GM23248 (cell line): ENCODE results near the gene NECTIN3. TPM values are rescaled to one million over a fixed set of nuclear protein-coding genes. Genes with fewer than 3 reads are reported as not detected.

Source experiments
- DNase-seq: peaks from one replicate; pipeline ENCODE4 v3.0.0-alpha.2; 2015
- H2AFZ ChIP-seq: fragments of 200-600 bp; sonication (generic); 2 replicates; pipeline ENCODE4 v1.6.1; 2016; ENCODE audit warnings: antibody characterized with exemption
- H3F3A ChIP-seq: fragments of 200-600 bp; sonication (generic); 2 replicates; pipeline ENCODE4 v1.6.1; 2016; ENCODE audit warnings: mild to moderate bottlenecking, antibody characterized with exemption, mixed run types; ENCODE audit not compliant: insufficient read depth
- H3K27ac ChIP-seq: fragments of 200-600 bp; sonication (generic); 2 replicates; pipeline ENCODE4 v1.5.1; 2016; ENCODE audit warnings: mild to moderate bottlenecking
- H3K27me3 ChIP-seq: fragments of 200-600 bp; sonication (generic); replicated peaks from 2 replicates; pipeline ENCODE4 v1.6.1; 2016; ENCODE audit warnings: mild to moderate bottlenecking; ENCODE audit not compliant: insufficient read depth
- H3K36me3 ChIP-seq: fragments of 200-600 bp; sonication (generic); 2 replicates; pipeline ENCODE4 v1.6.1; 2016; ENCODE audit warnings: low read depth, mild to moderate bottlenecking
- H3K4me1 ChIP-seq: fragments of 200-600 bp; sonication (generic); 2 replicates; pipeline ENCODE4 v1.6.1; 2016; ENCODE audit warnings: mild to moderate bottlenecking; ENCODE audit not compliant: insufficient read depth
- H3K4me2 ChIP-seq: fragments of 200-600 bp; sonication (generic); one replicate; pipeline ENCODE4 v1.6.1; 2016; ENCODE audit warnings: mild to moderate bottlenecking; ENCODE audit not compliant: unreplicated experiment
- H3K4me3 ChIP-seq: fragments of 200-600 bp; sonication (generic); 2 replicates; pipeline ENCODE4 v1.5.1; 2016; ENCODE audit warnings: mild to moderate bottlenecking
- H3K79me2 ChIP-seq: fragments of 200-600 bp; sonication (generic); 2 replicates; pipeline ENCODE4 v1.6.1; 2016; ENCODE audit warnings: mild to moderate bottlenecking; ENCODE audit not compliant: insufficient read depth
- H3K9ac ChIP-seq: fragments of 200-600 bp; sonication (generic); 2 replicates; pipeline ENCODE4 v1.6.1; 2016; ENCODE audit warnings: mild to moderate bottlenecking
- H3K9me2 ChIP-seq: fragments of 200-600 bp; sonication (generic); 2 replicates; pipeline ENCODE4 v1.6.1; 2016; ENCODE audit warnings: mixed run types, mild to moderate bottlenecking, moderate library complexity; ENCODE audit not compliant: insufficient read depth
- H3K9me3 ChIP-seq: fragments of 200-600 bp; sonication (generic); one replicate; pipeline ENCODE4 v1.6.1; 2017; ENCODE audit warnings: low read depth
- H4K20me1 ChIP-seq: fragments of 200-600 bp; sonication (generic); 2 replicates; pipeline ENCODE4 v1.6.0; 2016; ENCODE audit not compliant: insufficient read depth
- EZH2 ChIP-seq: fragments of 200-600 bp; sonication (generic); IDR thresholded peaks from 2 replicates; pipeline ENCODE4 v1.6.1; 2018; ENCODE audit warnings: antibody characterized with exemption, mild to moderate bottlenecking; ENCODE audit not compliant: insufficient read depth, poor library complexity, severe bottlenecking
- EZH2phosphoT487 ChIP-seq: fragments of 200-600 bp; sonication (generic); IDR thresholded peaks from 2 replicates; pipeline ENCODE4 v1.6.1; 2018; ENCODE audit warnings: antibody characterized with exemption, moderate library complexity, mild to moderate bottlenecking, low read depth; ENCODE audit not compliant: insufficient read depth
- WGBS, 2 experiments: methylation state at CpG; one replicate each; pipeline ENCODE4 v1.1.6; 2015 to 2017; ENCODE audit warnings: low lambda C conversion rate in 2 of 2, low coverage in 1 of 2; ENCODE audit errors: missing lambda C conversion rate in 2 of 2; 5-methylcytosine and 5-hydroxymethylcytosine counted together
- in situ Hi-C: fragments of 300-500 bp; cut with MboI; formaldehyde crosslinking; loops from 2 replicates; pipeline ENCODE4 v1.15.0; 2020
- polyA plus RNA-seq: library from polyadenylated mRNA; unstranded; fragments of >200 nt; fragmentation: Nextera tagmentation; extraction: Ambion mirVana; gene quantifications from 2 replicates; pipeline ENCODE4 v1.2.1, GENCODE V29; 2016
- total RNA-seq: library from RNA; depleted of rRNA; stranded (reverse); fragments of >200 nt; shearing (Covaris generic); gene quantifications from 2 replicates; pipeline ENCODE4 v1.2.3, GENCODE V29; 2014

The NECTIN3 gene
- total and polyA plus RNA-seq, 2 experiments from 2014 or later = 11.7 to 125 TPM

- no peak for DNase-seq
- Histone ChIP-seq H3K4me1 (peaks cover 44% of the 10 kb centered on the region), H4K20me1 (no peaks in the 10 kb centered on the region), H3F3A (peaks cover 29% of the 10 kb centered on the region), H3K27me3 (no peaks in the 10 kb centered on the region), H3K9me3 (no peaks in the 10 kb centered on the region), H3K9ac (no peak overlapping the region), H3K27ac (no peak overlapping the region), H3K4me3 (no peak overlapping the region), H3K36me3 (no peaks in the 10 kb centered on the region), H2AFZ (no peak overlapping the region), H3K79me2 (peaks cover 98% of the 10 kb centered on the region), H3K9me2 (no peaks in the 10 kb centered on the region), H3K4me2 (no peak overlapping the region)
- in situ Hi-C loops = loop anchor here (25.0 kb wide), 1 partner anchor 461 kb away; the partner anchor contains the start of gene CD96
- WGBS, 2 experiments = 99 to 100% methylated on average over 4 to 5 of the region's 5 CpGs
- no peak for TF ChIP-seq EZH2phosphoT487
- TF ChIP-seq EZH2 = no peak
Observed at GRCh38 chr3:111076732-111077131, 5.1 kb downstream of the NECTIN3 start.

GRCh38 chr3:111077369-111077768 lies 5.8 kb downstream of the NECTIN3 start:
- Histone ChIP-seq H3K27me3 (no peaks in the 10 kb centered on the region), H3K36me3 (no peaks in the 10 kb centered on the region), H3F3A (peaks cover 31% of the 10 kb centered on the region), H3K4me2 (peak overlapping the region; percentile 75), H2AFZ (no peak overlapping the region), H3K79me2 (peaks cover 100% of the 10 kb centered on the region), H3K4me1 (peaks cover 48% of the 10 kb centered on the region), H3K9me2 (no peaks in the 10 kb centered on the region), H3K9me3 (no peaks in the 10 kb centered on the region), H3K27ac (no peak overlapping the region), H3K4me3 (peak overlapping the region; percentile 54), H4K20me1 (no peaks in the 10 kb centered on the region), H3K9ac (peak overlapping the region; percentile 35; the same call in 1 of the 2 replicates)
- TF ChIP-seq EZH2 (no peak), EZH2phosphoT487 (no peak)
- in situ Hi-C loops = loop anchor here (25.0 kb wide), 1 partner anchor 460 kb away; the partner anchor contains the start of gene CD96
- WGBS, 2 experiments = 82 to 85% methylated on average over 2 of the region's 2 CpGs
- no peak for DNase-seq

GRCh38 chr3:111080413-111080812 lies 8.8 kb downstream of the NECTIN3 start:
- TF ChIP-seq EZH2phosphoT487 (no peak), EZH2 (no peak)
- Histone ChIP-seq H3F3A (peaks cover 24% of the 10 kb centered on the region), H3K36me3 (no peaks in the 10 kb centered on the region), H2AFZ (no peak overlapping the region), H3K9me3 (no peaks in the 10 kb centered on the region), H3K4me2 (peak overlapping the region; percentile 75), H3K79me2 (peaks cover 100% of the 10 kb centered on the region), H4K20me1 (no peaks in the 10 kb centered on the region; the same call in 1 of the 2 replicates), H3K4me1 (peaks cover 52% of the 10 kb centered on the region), H3K9ac (peak overlapping the region; percentile 13; the same call in 1 of the 2 replicates), H3K9me2 (no peaks in the 10 kb centered on the region), H3K27me3 (no peaks in the 10 kb centered on the region), H3K27ac (peak overlapping the region; percentile 60), H3K4me3 (peak overlapping the region; percentile 54)
- peak; percentile 75 for DNase-seq
- 5 to 6% methylated on average over 1 of the region's 1 CpG for WGBS, 2 experiments
- in situ Hi-C loops = loop anchor here (25.0 kb wide), 1 partner anchor 457 kb away; the partner anchor contains the start of gene CD96

- H3K36me3 ChIP-seq = no peaks in the 10 kb centered on the region
- peaks cover 4% of the 10 kb centered on the region; the same call in 1 of the 2 replicates for H4K20me1 ChIP-seq
- H3K4me3 ChIP-seq = peak overlapping the region; percentile 54
- no peak for TF ChIP-seq EZH2phosphoT487
- no peak for TF ChIP-seq EZH2
- peaks cover 29% of the 10 kb centered on the region for H3F3A ChIP-seq
- no peak overlapping the region for H2AFZ ChIP-seq
- H3K27ac ChIP-seq = peak overlapping the region; percentile 60
- no peaks in the 10 kb centered on the region for H3K9me2 ChIP-seq
- H3K9me3 ChIP-seq = no peaks in the 10 kb centered on the region
- peaks cover 58% of the 10 kb centered on the region for H3K4me1 ChIP-seq
- 48 to 55% methylated on average over 3 of the region's 3 CpGs for WGBS, 2 experiments
- peak overlapping the region; percentile 14 for H3K9ac ChIP-seq
- H3K79me2 ChIP-seq = peaks cover 100% of the 10 kb centered on the region
- in situ Hi-C loops = loop anchor here (25.0 kb wide), 1 partner anchor 456 kb away; the partner anchor contains the start of gene CD96
- no peaks in the 10 kb centered on the region for H3K27me3 ChIP-seq
- H3K4me2 ChIP-seq = peak overlapping the region; percentile 75
- peak; percentile 66 for DNase-seq
Observed at GRCh38 chr3:111081008-111081545, 9.5 kb downstream of the NECTIN3 start.
